ENCODE measurements around the gene PASK.

Gene PASK

GRCh38 chr2:241074901-241075540, 74.3 kb downstream of the PASK start:
- DNase-seq: no peak

- DNase-seq: no peak
Observed at GRCh38 chr2:241074065-241074818, 75.0 kb downstream of the PASK start.

- no peak for DNase-seq
Observed at GRCh38 chr2:241073166-241074064, 75.9 kb downstream of the PASK start.

- DNase-seq: no peak
Observed at GRCh38 chr2:241072553-241073165, 76.6 kb downstream of the PASK start.

- no peak for DNase-seq
Observed at GRCh38 chr2:241072151-241072550, 77.1 kb downstream of the PASK start.

DNA sequence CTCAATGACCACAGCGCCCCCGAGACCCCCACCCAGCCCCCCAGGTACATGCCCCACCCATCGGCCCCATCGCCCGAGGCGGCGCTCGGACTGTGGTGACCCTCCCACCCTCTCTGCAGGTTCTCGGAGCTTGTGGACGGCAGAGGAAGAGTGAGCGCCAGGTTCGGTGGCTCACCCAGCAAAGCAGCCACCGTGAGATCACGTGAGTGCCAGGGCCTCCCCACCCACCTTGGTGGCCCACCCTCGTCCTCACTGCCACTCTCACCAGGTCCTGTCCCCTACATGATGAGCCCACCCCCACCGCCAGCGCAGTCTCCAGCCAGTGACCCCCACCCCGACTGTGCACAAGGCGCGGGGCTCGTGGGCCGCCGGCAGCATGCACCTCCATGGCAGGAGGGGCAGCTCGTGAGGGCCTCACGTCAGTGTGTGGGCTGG, 77.6 kb downstream of the PASK start:
- no peak for DNase-seq

- DNase-seq: no peak
Observed at GRCh38 chr2:241070811-241071676, 78.2 kb downstream of the PASK start.

- no peak for DNase-seq
Observed at GRCh38 chr2:241070361-241070760, 78.9 kb downstream of the PASK start.

GRCh38 chr2:241069821-241070281, 79.4 kb downstream of the PASK start:
- no peak for DNase-seq

DNA sequence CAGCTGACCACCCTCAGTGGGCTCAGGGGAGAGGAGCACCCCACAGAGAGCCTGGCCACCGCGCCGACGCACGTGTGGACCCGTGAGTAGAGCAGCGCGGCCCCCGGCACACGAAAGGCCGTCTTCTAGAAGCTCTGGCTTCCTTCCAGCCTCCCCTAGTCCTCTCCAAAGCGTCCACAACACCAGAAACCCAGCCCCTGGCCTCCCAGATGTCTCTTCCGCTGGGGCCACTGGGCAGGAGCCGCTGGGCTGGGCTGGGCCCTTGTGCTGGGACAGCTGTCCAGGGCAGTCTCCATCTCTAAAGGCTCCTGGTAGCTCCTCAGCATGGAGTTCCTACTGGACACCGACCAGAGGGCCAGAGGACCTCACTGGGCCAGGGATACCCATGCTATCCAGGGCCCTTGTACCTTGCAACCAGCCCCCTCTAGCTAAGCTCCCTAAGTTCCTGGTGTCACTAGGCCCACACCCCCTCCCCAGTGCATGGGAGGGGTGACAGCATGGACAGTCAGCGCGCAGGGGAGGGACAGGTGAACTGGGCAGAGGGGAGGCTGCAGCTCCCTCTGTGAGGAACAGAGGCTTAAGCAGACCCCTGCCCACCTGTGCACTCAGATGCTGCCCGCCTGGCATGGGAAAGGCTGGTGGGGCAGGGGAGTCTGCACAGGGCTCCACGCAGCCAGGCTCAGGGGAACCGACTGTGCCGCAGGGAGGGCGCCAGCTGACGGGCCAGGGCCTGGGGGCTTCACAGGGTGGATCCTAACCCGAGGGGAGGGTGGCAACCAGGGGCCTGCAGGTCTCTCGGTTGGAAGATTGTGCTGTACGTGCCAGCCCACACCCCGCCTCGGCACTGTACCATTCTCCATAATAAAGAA, 80.1 kb downstream of the PASK start:
- DNase-seq: no peak

DNA sequence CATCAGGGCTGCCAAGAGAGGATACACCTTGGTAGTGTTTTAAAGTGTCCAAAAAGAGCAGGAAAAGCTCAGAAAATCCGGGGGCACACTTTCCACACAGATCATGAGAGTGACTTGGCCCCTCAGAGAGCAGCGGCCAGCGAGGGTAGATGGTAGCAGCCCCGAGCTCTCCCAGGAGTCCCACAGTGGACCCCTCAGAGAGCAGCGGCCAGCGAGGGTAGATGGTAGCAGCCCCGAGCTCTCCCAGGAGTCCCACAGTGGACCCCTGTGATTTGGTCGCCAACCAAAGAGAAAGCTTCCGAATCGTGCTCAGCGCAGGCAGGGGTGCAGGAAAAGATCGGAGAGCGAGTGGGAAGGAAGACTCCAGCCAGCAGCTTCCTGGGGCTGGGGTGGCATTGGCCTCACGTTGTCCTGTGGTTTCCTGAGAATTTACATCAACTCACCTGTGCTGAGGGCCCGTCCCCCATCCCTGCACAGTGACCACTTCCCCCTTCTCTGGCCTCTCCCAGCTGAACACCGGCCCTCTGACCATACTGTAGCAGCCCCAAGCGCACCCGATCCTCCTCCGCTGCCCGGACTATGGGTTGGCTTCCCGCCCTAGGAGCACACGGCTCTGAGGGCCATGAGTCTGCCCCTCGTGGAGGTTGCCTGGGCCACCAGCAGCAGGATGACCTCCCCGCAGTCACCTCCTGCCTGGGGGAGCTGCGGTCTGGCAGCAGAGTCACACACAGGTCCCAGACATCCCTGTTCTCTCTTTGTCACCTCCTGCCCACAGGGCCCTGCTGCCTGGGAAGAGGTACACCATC, 80.9 kb downstream of the PASK start:
- DNase-seq: no peak

DNA sequence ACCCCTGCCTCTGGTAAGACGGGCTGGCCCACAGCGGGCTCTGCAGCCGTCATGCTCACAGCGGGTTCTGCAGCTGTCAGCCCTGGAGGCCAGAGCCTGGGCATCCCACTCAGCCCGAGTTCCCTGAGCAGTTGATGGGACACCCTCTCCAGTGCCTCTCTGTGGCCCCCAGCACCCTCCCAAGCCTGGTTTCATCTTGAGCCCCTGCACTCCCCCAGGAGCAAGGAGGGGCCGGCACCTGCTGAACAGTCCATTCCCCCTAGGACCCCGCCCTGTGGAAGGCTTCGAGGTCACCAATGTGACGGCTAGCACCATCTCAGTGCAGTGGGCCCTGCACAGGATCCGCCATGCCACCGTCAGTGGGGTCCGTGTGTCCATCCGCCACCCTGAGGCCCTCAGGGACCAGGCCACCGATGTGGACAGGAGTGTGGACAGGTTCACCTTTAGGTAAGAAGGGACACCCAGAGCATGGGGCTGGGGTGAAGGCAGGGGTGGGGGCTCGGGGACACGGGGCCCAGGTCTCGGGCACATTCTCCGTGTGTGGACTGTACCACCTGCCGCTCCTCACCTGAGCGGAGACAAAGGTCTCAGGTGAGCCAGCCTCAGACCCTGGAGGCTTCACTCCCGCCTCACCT, 81.7 kb downstream of the PASK start:
- DNase-seq: no peak

DNA sequence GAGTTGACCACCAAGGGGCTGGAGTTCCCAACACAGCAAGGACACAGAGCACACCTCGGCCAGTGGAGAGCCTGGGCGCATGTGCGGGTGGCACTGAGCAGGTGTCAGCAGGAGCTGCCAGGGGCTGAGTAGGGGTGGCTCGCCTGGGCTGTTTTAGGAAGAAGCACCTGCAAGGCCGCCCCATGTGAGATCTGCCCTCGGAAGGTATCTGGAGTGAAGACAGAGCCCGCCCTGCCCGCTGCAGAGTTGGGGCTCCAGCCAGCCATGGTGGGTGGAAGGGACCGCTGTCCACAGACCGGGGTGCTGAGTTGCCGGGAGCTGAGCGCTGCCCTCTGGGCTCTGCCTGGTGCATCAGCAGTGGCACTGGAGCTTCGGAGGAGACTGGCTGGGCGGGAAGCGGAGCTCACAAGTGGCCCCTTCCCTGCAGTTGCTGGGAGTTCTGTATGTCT, 82.4 kb downstream of the PASK start:
- no peak for DNase-seq

DNA sequence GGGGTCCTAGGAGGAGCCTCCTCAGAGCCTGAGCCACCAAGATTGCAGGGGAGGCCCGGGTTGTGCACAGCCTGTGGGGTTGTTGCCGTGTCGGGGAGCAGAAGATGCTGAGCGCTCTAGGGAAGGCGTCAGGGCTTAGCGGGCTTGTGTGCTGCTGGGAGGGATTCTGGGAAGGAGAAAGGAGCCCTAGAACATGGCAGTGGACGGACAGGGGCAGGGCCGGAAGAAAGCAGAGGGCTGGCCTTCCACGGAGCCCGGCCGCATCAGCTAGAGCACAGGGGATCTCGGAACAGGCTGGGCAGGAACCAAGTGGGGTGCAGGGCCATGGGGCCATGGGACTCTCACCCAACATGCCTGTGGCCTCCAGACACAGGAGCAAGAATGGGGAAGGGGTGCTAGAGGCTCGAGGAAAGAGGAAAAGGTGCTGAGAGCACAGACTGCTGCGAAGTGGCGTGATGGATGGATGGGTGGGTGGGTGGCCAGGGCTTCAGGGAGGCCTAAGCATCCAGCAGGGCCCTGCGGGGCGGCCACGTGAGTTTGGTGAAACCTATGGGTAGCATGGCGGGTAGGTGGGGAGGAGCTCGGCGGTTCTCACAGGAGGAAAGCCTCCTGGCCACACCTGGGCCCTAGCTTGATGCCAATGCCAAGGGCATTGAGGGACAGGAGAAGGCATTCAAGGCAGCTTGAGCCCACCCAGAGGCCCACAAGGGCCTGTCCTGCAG, 82.9 kb downstream of the PASK start:
- DNase-seq: no peak

DNA sequence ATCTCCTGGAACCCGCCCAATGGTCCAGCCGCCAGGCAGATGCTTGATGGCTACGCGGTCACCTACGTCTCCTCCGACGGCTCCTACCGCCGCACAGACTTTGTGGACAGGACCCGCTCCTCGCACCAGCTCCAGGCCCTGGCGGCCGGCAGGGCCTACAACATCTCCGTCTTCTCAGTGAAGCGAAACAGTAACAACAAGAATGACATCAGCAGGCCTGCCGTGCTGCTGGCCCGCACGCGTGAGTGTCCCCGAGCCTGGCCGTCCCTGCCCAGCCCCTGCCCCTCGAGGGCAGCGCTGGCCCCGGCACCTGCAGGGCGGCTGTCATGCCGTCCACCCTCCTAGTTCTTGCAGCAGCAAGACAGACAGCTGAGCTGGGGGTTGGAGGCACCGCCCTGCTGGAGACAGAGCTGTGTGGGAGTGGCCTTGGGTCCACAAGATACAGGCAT, 83.9 kb downstream of the PASK start:
- DNase-seq: no peak

DNA sequence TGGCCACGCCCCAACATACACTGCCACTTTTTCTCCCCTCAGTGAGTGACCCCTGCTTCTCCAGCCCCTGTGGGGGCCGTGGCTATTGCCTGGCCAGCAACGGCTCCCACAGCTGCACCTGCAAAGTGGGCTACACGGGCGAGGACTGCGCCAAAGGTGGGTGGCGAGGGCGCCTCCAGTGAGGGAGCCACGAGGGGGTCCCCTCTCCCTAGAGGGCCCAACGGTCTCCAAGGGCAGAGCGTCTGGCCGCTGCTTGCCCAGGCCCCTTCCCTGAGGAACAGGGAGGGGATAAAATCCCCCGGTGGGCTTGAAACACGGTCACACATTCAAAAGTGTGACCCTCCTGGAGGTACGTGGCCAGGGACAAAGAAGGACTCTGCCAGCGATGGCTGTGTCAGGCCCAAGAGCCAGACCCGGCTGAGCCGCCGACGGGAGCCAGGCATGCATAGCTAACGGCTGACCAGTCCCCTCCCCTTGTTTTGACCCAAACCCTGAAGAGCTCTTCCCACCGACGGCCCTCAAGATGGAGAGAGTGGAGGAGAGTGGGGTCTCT, 84.4 kb downstream of the PASK start:
- DNase-seq: no peak

DNA sequence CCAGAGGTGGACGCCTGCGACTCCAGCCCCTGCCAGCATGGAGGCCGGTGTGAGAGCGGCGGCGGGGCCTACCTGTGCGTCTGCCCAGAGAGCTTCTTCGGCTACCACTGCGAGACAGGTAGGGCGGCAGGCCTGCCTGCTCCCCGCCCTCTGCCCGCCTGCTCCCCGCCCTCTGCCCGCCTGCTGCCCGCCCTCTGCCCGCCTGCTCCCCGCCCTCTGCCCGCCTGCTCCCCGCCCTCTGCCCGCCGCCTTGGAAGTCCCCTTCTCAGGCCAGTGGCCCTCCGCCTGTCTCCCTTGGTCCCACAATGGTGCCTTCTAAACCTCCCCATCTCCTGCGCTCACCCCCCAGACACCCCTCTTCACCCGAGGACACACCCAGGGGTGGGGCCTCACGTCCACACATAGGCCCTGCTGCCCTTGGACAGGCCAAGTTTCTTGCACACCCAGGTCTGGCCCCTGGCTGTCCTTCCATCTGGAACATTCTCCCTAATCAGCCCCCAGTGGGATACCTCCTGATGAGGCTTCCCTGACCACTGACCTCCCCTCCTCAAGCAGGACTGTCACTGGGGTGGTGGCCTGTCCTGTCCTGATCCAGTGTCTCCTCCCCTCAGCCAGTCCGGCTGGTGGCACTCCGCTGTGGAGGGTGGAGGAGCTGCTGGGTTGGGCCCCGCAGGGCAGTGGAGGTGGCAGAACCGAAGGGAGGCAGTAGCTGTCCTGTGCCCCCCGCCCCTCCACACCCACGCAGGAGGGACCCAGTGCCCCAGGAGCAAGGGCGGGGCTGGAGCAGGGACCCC, 85.1 kb downstream of the PASK start:
- peak; percentile 22 for DNase-seq

GRCh38 chr2:241063587-241063986, 85.7 kb downstream of the PASK start:
- DNase-seq: no peak

Data from activated CD4-positive, alpha-beta T cell treated with anti-CD3 and anti-CD28 coated beads for 1 hour (primary cell).